Breast epithelium (tissue), 3 donors: Measurements from ENCODE around the gene CNTRL.

Experiments
- CTCF ChIP-seq, 3 donors: fragments of 450-650 bp; IDR thresholded peaks; one replicate each; pipeline ENCODE4 v1.5.1; 2016 to 2017; ENCODE audit warnings: antibody characterized with exemption in 3 of 3, mild to moderate bottlenecking in 3 of 3, moderate library complexity in 3 of 3
- POLR2A ChIP-seq: fragments of 450-650 bp; IDR thresholded peaks from one replicate; pipeline ENCODE4 v1.6.1; 2016; ENCODE audit warnings: antibody characterized with exemption, mild to moderate bottlenecking, moderate library complexity
- POLR2AphosphoS5 ChIP-seq, 3 donors: sonication (generic); formaldehyde crosslinking; IDR thresholded peaks; one replicate each; pipeline ENCODE4 v1.6.1; 2017; ENCODE audit warnings: antibody characterized with exemption in 3 of 3

GRCh38 chr9:121141306-121141705 lies 66.6 kb downstream of the CNTRL start:
- TF ChIP-seq CTCF (IDR thresholded peaks at IDR 0.05): no peak
- TF ChIP-seq POLR2A: no peak
- TF ChIP-seq POLR2AphosphoS5 (IDR thresholded peaks at IDR 0.05): no peak
